HEK293T (cell line): Measurements from ENCODE around the gene GZMM.

Experiments used
- CTCF ChIA-PET: fragments of 350-600 bp; formaldehyde crosslinking; extraction: SDS; loops from one replicate; lab custom pipeline; 2021; ENCODE audit warnings: antibody characterized with exemption, inconsistent platforms; lab: Yijun Ruan, JAX
- POLR2A ChIA-PET: fragments of 350-600 bp; formaldehyde crosslinking; extraction: SDS; loops from one replicate; lab custom pipeline; 2020; ENCODE audit warnings: antibody characterized with exemption, inconsistent platforms; lab: Yijun Ruan, JAX
- DNase-seq: peaks from one replicate; pipeline ENCODE4 v3.0.0; 2012; ENCODE audit warnings: mixed read lengths; ENCODE audit errors: extremely low spot score
- ARNT ChIP-seq: fragments of 450-650 bp; IDR thresholded peaks from 2 replicates; pipeline ENCODE4 v1.6.1; 2017; ENCODE audit warnings: mild to moderate bottlenecking
- BHLHE40 ChIP-seq: fragments of 450-650 bp; IDR thresholded peaks from 2 replicates; pipeline ENCODE4 v1.6.1; 2016; ENCODE audit warnings: mild to moderate bottlenecking, moderate library complexity, borderline replicate concordance
- CTBP1 ChIP-seq: fragments of 450-650 bp; IDR thresholded peaks from 2 replicates; pipeline ENCODE4 v1.6.1; 2016; ENCODE audit warnings: borderline replicate concordance
- ELF4 ChIP-seq: fragments of 450-650 bp; IDR thresholded peaks from 2 replicates; pipeline ENCODE4 v1.6.1; 2017; ENCODE audit warnings: antibody characterized with exemption
- FOXA1 ChIP-seq: fragments of 450-650 bp; IDR thresholded peaks from 2 replicates; pipeline ENCODE4 v1.6.1; 2016; ENCODE audit warnings: mild to moderate bottlenecking
- FOXK2 ChIP-seq: fragments of 450-650 bp; IDR thresholded peaks from 2 replicates; pipeline ENCODE4 v1.6.1; 2016; ENCODE audit warnings: mild to moderate bottlenecking
- FOXM1 ChIP-seq: fragments of 450-650 bp; IDR thresholded peaks from 2 replicates; pipeline ENCODE4 v1.6.1; 2017; ENCODE audit warnings: mild to moderate bottlenecking, borderline replicate concordance
- HDGF ChIP-seq: fragments of 450-650 bp; IDR thresholded peaks from 2 replicates; pipeline ENCODE4 v1.6.1; 2017; ENCODE audit warnings: antibody characterized with exemption, borderline replicate concordance
- L3MBTL2 ChIP-seq: fragments of 450-650 bp; conservative IDR thresholded peaks from 2 replicates; pipeline ENCODE4 v1.6.1; 2016; ENCODE audit warnings: mild to moderate bottlenecking
- LEF1 ChIP-seq: fragments of 450-650 bp; IDR thresholded peaks from 2 replicates; pipeline ENCODE4 v1.6.1; 2017; ENCODE audit warnings: mild to moderate bottlenecking, borderline replicate concordance
- NFRKB ChIP-seq: fragments of 450-650 bp; IDR thresholded peaks from 2 replicates; pipeline ENCODE4 v1.6.1; 2016; ENCODE audit warnings: mild to moderate bottlenecking, moderate library complexity
- PKNOX1 ChIP-seq: fragments of 450-650 bp; IDR thresholded peaks from 2 replicates; pipeline ENCODE4 v1.6.1; 2016
- SP1 ChIP-seq: fragments of 450-650 bp; IDR thresholded peaks from 2 replicates; pipeline ENCODE4 v1.6.1; 2017
- SUZ12 ChIP-seq: fragments of 450-650 bp; IDR thresholded peaks from 2 replicates; pipeline ENCODE4 v1.6.1; 2016; ENCODE audit warnings: mild to moderate bottlenecking
- TARDBP ChIP-seq: fragments of 450-650 bp; IDR thresholded peaks from 2 replicates; pipeline ENCODE4 v1.6.1; 2016
- ZNF384 ChIP-seq: fragments of 450-650 bp; IDR thresholded peaks from 2 replicates; pipeline ENCODE4 v1.6.1; 2016

GZMM gene

DNA sequence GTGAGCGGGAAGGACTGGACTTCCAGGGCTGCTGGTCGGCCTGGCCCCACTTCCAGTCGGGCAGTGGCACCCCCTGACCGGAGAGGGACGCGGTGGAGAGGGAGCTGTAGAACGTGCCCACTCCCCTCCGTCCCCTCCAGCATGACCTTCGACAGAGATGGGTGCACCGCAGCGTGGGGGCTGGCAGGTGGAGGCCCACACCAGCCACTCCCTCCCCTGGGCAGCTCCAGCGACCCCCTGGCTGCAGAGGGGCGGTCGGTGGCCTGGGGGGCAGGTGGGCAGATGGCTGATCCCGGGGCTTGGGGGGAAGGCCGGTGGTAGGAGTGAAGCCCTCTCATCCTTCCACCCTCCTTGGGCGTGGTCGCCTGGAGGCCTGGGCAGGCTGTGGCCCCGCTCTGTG, 48.2 kb downstream of the GZMM start:
- ChIA-PET CTCF (no interaction called here), POLR2A (no interaction called here)
- DNase-seq = no peak
- TF ChIP-seq FOXA1 (no peak), ARNT (no peak), HDGF (no peak), FOXK2 (no peak), SP1 (no peak), TARDBP (no peak)

GRCh38 chr19:593055-593454, 49.2 kb downstream of the GZMM start:
- CTCF ChIA-PET = no interaction called here
- POLR2A ChIA-PET = no interaction called here
- DNase-seq = no peak
- TF ChIP-seq ARNT (no peak), TARDBP (no peak), PKNOX1 (no peak), SP1 (no peak), FOXM1 (no peak), HDGF (no peak), ELF4 (no peak), NFRKB (no peak), FOXK2 (no peak), SUZ12 (no peak), FOXA1 (no peak), ZNF384 (no peak), L3MBTL2 (no peak), LEF1 (no peak), CTBP1 (no peak)

DNA sequence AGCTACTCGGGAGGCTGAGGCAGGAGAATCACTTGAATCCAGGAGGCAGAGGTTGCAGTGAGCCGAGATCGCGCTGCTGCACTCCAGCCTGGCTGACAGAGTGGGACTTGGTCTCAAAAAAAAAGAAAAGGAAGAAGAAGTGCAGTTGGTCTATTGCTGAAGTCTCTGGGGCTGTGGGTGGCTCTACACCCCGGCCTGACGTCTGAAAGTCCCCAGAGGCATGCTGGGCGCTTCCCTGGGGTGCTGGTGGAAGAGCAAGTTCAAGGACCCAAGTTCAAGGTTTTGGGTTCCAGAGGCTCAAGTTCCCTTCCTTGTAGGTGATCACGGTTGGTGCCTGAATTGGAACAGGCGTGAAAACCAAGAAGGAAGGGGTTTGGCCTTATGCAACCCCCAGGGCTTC, 49.7 kb downstream of the GZMM start:
- TF ChIP-seq PKNOX1 = no peak
- TF ChIP-seq SUZ12 = no peak
- no peak for TF ChIP-seq FOXM1
- no peak for TF ChIP-seq HDGF
- TF ChIP-seq CTBP1 = no peak
- TF ChIP-seq TARDBP = no peak
- no peak for DNase-seq
- POLR2A ChIA-PET = no interaction called here
- CTCF ChIA-PET = no interaction called here

GRCh38 chr19:594265-594870, 50.5 kb downstream of the GZMM start:
- CTCF ChIA-PET = no interaction called here
- POLR2A ChIA-PET = no interaction called here
- TF ChIP-seq ELF4 = no peak
- TF ChIP-seq SP1 = no peak
- TF ChIP-seq PKNOX1 = no peak
- TF ChIP-seq FOXK2 = no peak
- TF ChIP-seq FOXA1 = no peak
- no peak for TF ChIP-seq LEF1
- no peak for TF ChIP-seq SUZ12
- TF ChIP-seq ZNF384 = no peak
- TF ChIP-seq HDGF = no peak
- TF ChIP-seq FOXM1 = no peak
- no peak for DNase-seq

DNA sequence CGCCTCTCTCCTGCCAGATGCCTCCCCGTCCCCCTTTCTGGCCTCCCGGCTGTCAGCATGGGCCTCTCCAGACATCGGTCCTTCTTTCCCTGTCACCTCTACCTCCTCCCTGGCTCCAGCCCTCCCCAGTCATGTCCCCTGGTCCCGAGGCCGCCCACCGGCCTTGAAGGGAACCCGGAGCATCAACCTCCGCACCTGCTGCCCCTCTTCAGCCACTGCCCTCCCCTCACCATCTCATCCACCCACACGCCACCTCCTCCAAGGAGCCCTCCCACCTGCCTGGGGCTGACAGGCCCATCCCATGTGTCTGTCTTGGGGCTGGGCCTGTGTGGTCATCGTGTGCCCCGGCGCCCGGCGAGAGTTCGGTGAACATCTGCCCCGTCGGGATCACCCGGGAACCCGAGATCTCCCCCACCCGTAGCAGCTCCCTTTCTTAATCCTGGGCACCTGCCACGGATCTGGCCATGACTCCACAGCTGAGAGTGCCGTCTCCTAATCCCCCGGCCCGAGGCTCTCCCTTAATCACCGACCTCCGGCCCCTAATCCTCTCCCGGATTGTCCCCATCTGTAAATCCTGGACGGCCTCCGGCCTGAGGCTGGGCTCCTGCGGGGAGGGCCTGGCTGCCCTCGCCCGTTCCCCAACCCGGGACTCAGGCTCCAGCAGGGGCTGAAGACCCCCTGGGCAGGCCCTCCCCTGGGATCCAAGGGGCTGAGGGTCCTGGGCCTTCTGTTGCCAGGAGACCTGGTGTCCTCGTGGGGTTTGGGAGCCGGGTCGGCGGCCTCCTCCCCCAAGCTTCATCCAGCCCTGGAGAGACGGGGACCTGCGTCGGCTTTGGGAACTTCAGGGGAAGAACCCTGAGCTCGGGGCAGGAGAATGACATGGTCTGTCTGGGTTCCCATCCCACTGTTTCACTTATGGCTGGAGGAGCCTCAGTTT, 51.7 kb downstream of the GZMM start:
- TF ChIP-seq TARDBP (no peak), ZNF384 (no peak), FOXA1 (no peak)
- DNase-seq = no peak
- ChIA-PET POLR2A (no interaction called here), CTCF (no interaction called here)

GRCh38 chr19:596263-596655, 52.4 kb downstream of the GZMM start:
- ChIA-PET CTCF (no interaction called here), POLR2A (no interaction called here)
- DNase-seq = no peak
- TF ChIP-seq FOXA1 = no peak
- TF ChIP-seq LEF1 = no peak
- TF ChIP-seq BHLHE40 = no peak
- TF ChIP-seq HDGF = no peak
- TF ChIP-seq ARNT = no peak
- no peak for TF ChIP-seq ELF4
- TF ChIP-seq TARDBP = no peak
- TF ChIP-seq PKNOX1 = no peak
- no peak for TF ChIP-seq FOXK2
- no peak for TF ChIP-seq L3MBTL2
- TF ChIP-seq ZNF384 = no peak
- no peak for TF ChIP-seq FOXM1
- no peak for TF ChIP-seq NFRKB
- no peak for TF ChIP-seq SUZ12
- no peak for TF ChIP-seq SP1
